SU-DHL-6 (cell line): ENCODE results near the gene GHRH.

Experiments used
- CTCF ChIP-seq: fragments of 200-600 bp; sonication (generic); IDR thresholded peaks from one replicate; pipeline ENCODE4 v1.5.1; 2017; ENCODE audit warnings: antibody characterized with exemption, mild to moderate bottlenecking, low read length, moderate library complexity; ENCODE audit not compliant: insufficient read depth, poor library complexity, severe bottlenecking
- EZH2phosphoT487 ChIP-seq: fragments of 200-600 bp; sonication (generic), shearing (Covaris generic); conservative IDR thresholded peaks from 2 replicates; pipeline ENCODE4 v1.6.1; 2018; ENCODE audit warnings: mild to moderate bottlenecking, antibody characterized with exemption, low read length, moderate library complexity, mixed read lengths

DNA sequence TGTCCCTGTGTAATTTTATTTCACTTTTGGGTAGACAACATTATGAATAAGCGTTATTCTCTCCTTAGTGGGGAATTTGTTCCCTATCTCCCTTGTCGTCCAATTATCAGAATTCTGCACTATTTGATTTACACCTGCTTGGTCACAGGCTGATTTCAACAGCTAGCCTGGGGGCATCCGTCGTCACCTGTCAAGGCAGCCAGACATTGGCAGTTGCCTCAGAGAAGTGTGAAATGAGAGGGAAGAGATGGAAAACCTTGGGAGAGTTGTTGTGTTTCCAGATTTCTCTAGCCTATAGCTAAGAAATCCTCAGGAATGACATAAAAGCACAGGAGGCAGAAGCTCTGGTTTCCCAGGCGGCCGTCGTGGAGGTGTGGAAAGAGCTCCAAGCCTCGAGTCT lies 891 bp upstream of the GHRH start:
- TF ChIP-seq CTCF (no peak), EZH2phosphoT487 (no peak)
